CD8-positive, alpha-beta memory T cell (primary cell): ENCODE data around the gene AP3B2. TPM values are rescaled to one million over a fixed set of nuclear protein-coding genes. Genes with fewer than 3 reads are reported as not detected.

Experiments
- CTCF ChIA-PET: fragments of 350-600 bp; sonication (Branson Sonifier 250); formaldehyde crosslinking; loops from one replicate; lab custom pipeline; 2021; ENCODE audit warnings: antibody characterized with exemption; lab: Charles Lee
- POLR2A ChIA-PET: fragments of 350-600 bp; sonication (Branson Sonifier 250); formaldehyde crosslinking; loops from one replicate; lab custom pipeline; 2021; ENCODE audit warnings: antibody characterized with exemption; lab: Charles Lee
- DNase-seq, 5 donors: peaks; one replicate each; pipeline versions ENCODE4 v3.0.0 to v3.0.0-alpha.2; 2020 to 2022; ENCODE audit warnings: mixed read lengths in 1 of 5
- H3K27ac ChIP-seq: one replicate; pipeline ENCODE4 v1.7.0; 2013; ENCODE audit warnings: low read depth, mild to moderate bottlenecking, low read length, moderate library complexity
- H3K27me3 ChIP-seq: 2 replicates; pipeline ENCODE4 v1.7.0; 2013; ENCODE audit warnings: low read length, mild to moderate bottlenecking; ENCODE audit not compliant: insufficient read depth, poor library complexity, severe bottlenecking
- H3K36me3 ChIP-seq: 2 replicates; pipeline ENCODE4 v1.7.0; 2013; ENCODE audit warnings: mild to moderate bottlenecking, low read length, moderate library complexity; ENCODE audit not compliant: insufficient read depth
- H3K4me1 ChIP-seq: 2 replicates; pipeline ENCODE4 v1.7.0; 2013; ENCODE audit warnings: mild to moderate bottlenecking, low read length, moderate library complexity; ENCODE audit not compliant: insufficient read depth
- H3K4me3 ChIP-seq: 2 replicates; pipeline ENCODE4 v1.7.0; 2013; ENCODE audit warnings: mild to moderate bottlenecking, low read length
- H3K9me3 ChIP-seq: 2 replicates; pipeline ENCODE4 v1.7.0; 2013; ENCODE audit warnings: mild to moderate bottlenecking, low read length
- H3K27ac Mint-ChIP-seq, 8 donors: one replicate each; pipeline ENCODE4 v1.8.0; 2020 to 2021; ENCODE audit warnings: mixed read lengths in 8 of 8, mild to moderate bottlenecking in 6 of 8, inconsistent platforms in 3 of 8, moderate library complexity in 3 of 8
- H3K27me3 Mint-ChIP-seq, 2 donors: one replicate each; pipeline ENCODE4 v1.8.0; 2020 to 2021; ENCODE audit warnings: mixed read lengths in 2 of 2, mild to moderate bottlenecking in 1 of 2, moderate library complexity in 1 of 2
- H3K36me3 Mint-ChIP-seq, 3 donors: one replicate each; pipeline ENCODE4 v1.8.0; 2020 to 2021; ENCODE audit warnings: mixed read lengths in 3 of 3, inconsistent platforms in 1 of 3, mild to moderate bottlenecking in 1 of 3
- H3K4me1 Mint-ChIP-seq, 3 donors: one replicate each; pipeline ENCODE4 v1.8.0; 2020 to 2021; ENCODE audit warnings: mixed read lengths in 3 of 3, inconsistent platforms in 1 of 3, mild to moderate bottlenecking in 1 of 3
- H3K4me3 Mint-ChIP-seq, 7 donors: one replicate each; pipeline ENCODE4 v1.8.0; 2020 to 2021; ENCODE audit warnings: mixed read lengths in 7 of 7, mild to moderate bottlenecking in 6 of 7, moderate library complexity in 4 of 7, inconsistent platforms in 2 of 7
- H3K9me3 Mint-ChIP-seq, 5 donors: one replicate each; pipeline ENCODE4 v1.8.0; 2020 to 2022; ENCODE audit warnings: mixed read lengths in 5 of 5, mild to moderate bottlenecking in 3 of 5, moderate library complexity in 2 of 5, inconsistent platforms in 1 of 5
- polyA plus RNA-seq: library from polyadenylated mRNA; unstranded; fragments of 300-500 nt; fragmentation: Illumina TruSeq; gene quantifications from one replicate; pipeline ENCODE4 v1.2.3, GENCODE V29; 2021
- total RNA-seq, 2 experiments: library from RNA; stranded (reverse); gene quantifications; one replicate each; pipeline ENCODE4 v1.2.3, GENCODE V29; 2021

The AP3B2 gene
- total and polyA plus RNA-seq, 3 experiments from 2014 or later, result 0.16 to 0.61 TPM; not detected in 1

- Histone ChIP-seq H3K36me3 (no peaks in the 10 kb centered on the region), H3K27me3 (no peaks in the 10 kb centered on the region), H3K27ac (no peak overlapping the region), H3K4me3 (no peak overlapping the region), H3K4me1 (no peaks in the 10 kb centered on the region), H3K9me3 (no peaks in the 10 kb centered on the region)
- no peak for DNase-seq
- ChIA-PET POLR2A (no interaction called here), CTCF (no interaction called here)
- Mint-ChIP-seq H3K4me1 (peaks cover 0 to 4% (median 0%) of the 10 kb centered on the region in 3 donors), H3K36me3 (peaks cover 5 to 13% (median 9%) of the 10 kb centered on the region in 3 donors), H3K27ac (no peak overlapping the region), H3K4me3 (no peak overlapping the region), H3K9me3 (no peaks in the 10 kb centered on the region), H3K27me3 (no peaks in the 10 kb centered on the region)
Measured at GRCh38 chr15:82742134-82742533, 32.5 kb upstream of the AP3B2 start.

DNA sequence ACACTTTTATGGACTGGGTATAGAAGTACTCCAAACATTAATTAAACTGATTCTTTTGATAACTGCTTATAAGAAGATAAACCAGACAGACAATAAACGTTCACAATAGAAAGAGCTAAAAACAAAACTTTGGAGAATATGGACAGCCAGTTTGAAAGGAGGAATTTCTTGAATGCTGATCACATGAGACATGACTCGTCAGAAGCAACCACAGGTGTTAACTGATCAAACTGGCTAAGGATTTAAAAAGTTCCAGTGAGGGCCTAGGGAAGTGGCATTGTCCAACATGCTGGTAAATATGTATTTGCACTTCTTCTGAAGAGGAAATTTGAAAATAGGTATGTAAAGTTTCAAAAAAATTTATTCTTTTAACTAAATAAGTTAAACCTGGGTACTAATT lies 29.4 kb upstream of the AP3B2 start:
- ChIA-PET CTCF (no interaction called here), POLR2A (no interaction called here)
- H3K27ac ChIP-seq, result no peak overlapping the region
- no peak overlapping the region for H3K4me3 ChIP-seq
- H3K9me3 Mint-ChIP-seq, result no peaks in the 10 kb centered on the region
- peaks cover 10 to 24% (median 15%) of the 10 kb centered on the region in 3 donors for H3K36me3 Mint-ChIP-seq
- H3K27ac Mint-ChIP-seq, result peak overlapping the region in 1 of 8 donors; percentile 9
- no peak for DNase-seq
- peaks cover 0 to 4% (median 0%) of the 10 kb centered on the region in 3 donors for H3K4me1 Mint-ChIP-seq
- H3K27me3 Mint-ChIP-seq, result no peaks in the 10 kb centered on the region
- no peaks in the 10 kb centered on the region for H3K27me3 ChIP-seq
- no peaks in the 10 kb centered on the region for H3K36me3 ChIP-seq
- no peaks in the 10 kb centered on the region for H3K4me1 ChIP-seq
- H3K9me3 ChIP-seq, result no peaks in the 10 kb centered on the region
- H3K4me3 Mint-ChIP-seq, result no peak overlapping the region

GRCh38 chr15:82737975-82738374 lies 28.3 kb upstream of the AP3B2 start:
- H3K27me3 Mint-ChIP-seq, result no peaks in the 10 kb centered on the region
- Histone ChIP-seq H3K27me3 (no peaks in the 10 kb centered on the region), H3K27ac (no peak overlapping the region), H3K4me3 (no peak overlapping the region), H3K4me1 (no peaks in the 10 kb centered on the region), H3K9me3 (no peaks in the 10 kb centered on the region), H3K36me3 (no peaks in the 10 kb centered on the region)
- H3K9me3 Mint-ChIP-seq, result no peaks in the 10 kb centered on the region
- peaks cover 0 to 4% (median 0%) of the 10 kb centered on the region in 3 donors for H3K4me1 Mint-ChIP-seq
- CTCF ChIA-PET, result no interaction called here
- H3K27ac Mint-ChIP-seq, result peak overlapping the region in 1 of 8 donors; percentile 37
- no peak for DNase-seq
- H3K36me3 Mint-ChIP-seq, result peaks cover 10 to 31% (median 20%) of the 10 kb centered on the region in 3 donors
- POLR2A ChIA-PET, result no interaction called here
- H3K4me3 Mint-ChIP-seq, result no peak overlapping the region

DNA sequence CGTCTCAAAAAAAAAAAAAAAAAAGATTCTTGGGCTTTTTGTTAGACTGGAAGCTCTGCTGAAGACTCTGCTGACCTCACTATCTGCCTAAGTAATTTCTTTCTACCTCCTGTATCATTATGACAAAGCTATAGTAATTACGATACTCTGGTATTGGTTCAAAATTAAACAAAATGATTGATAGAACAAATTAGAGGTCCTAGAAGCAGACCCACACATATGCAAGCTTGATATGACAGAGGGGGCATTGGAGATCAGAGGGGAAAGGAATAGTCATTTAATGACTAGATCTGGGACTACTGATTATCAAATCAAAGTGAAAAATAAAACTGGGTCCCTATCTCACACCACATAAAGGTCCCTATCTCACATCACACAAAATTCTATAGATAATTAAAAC lies 21.9 kb upstream of the AP3B2 start:
- H3K27me3 ChIP-seq, result no peaks in the 10 kb centered on the region
- H3K9me3 ChIP-seq, result no peaks in the 10 kb centered on the region
- Mint-ChIP-seq H3K27me3 (no peaks in the 10 kb centered on the region), H3K27ac (no peak overlapping the region), H3K9me3 (no peaks in the 10 kb centered on the region), H3K4me3 (no peak overlapping the region), H3K36me3 (peaks cover 19 to 36% (median 20%) of the 10 kb centered on the region in 3 donors), H3K4me1 (no peaks in the 10 kb centered on the region)
- ChIA-PET CTCF (no interaction called here), POLR2A (no interaction called here)
- no peak overlapping the region for H3K27ac ChIP-seq
- no peak for DNase-seq
- no peak overlapping the region for H3K4me3 ChIP-seq
- H3K36me3 ChIP-seq, result no peaks in the 10 kb centered on the region
- H3K4me1 ChIP-seq, result no peaks in the 10 kb centered on the region

- no peak overlapping the region for H3K27ac ChIP-seq
- CTCF ChIA-PET, result no interaction called here
- POLR2A ChIA-PET, result no interaction called here
Measured at GRCh38 chr15:82730022-82730530, 20.4 kb upstream of the AP3B2 start.

GRCh38 chr15:82726816-82727215 lies 17.1 kb upstream of the AP3B2 start:
- Mint-ChIP-seq H3K27me3 (peaks cover 7 to 15% of the 10 kb centered on the region in 2 donors), H3K9me3 (peaks cover 0 to 4% (median 0%) of the 10 kb centered on the region in 5 donors), H3K36me3 (peaks cover 10 to 18% (median 13%) of the 10 kb centered on the region in 3 donors), H3K27ac (no peak overlapping the region), H3K4me1 (no peaks in the 10 kb centered on the region), H3K4me3 (no peak overlapping the region)
- no peak for DNase-seq
- Histone ChIP-seq H3K36me3 (no peaks in the 10 kb centered on the region), H3K4me3 (no peak overlapping the region), H3K27me3 (no peaks in the 10 kb centered on the region), H3K9me3 (no peaks in the 10 kb centered on the region), H3K27ac (no peak overlapping the region), H3K4me1 (no peaks in the 10 kb centered on the region)
- ChIA-PET POLR2A (no interaction called here), CTCF (no interaction called here)

More at GRCh38 chr15:82730022-82730530, 20.4 kb upstream of the AP3B2 start:
- H3K27ac Mint-ChIP-seq, result no peak overlapping the region
- no peaks in the 10 kb centered on the region for H3K4me1 ChIP-seq
- peaks cover 0 to 5% of the 10 kb centered on the region in 2 donors for H3K27me3 Mint-ChIP-seq
- DNase-seq, result no peak
- no peak overlapping the region for H3K4me3 Mint-ChIP-seq
- no peaks in the 10 kb centered on the region for H3K36me3 ChIP-seq
- H3K4me3 ChIP-seq, result no peak overlapping the region
- H3K9me3 Mint-ChIP-seq, result no peaks in the 10 kb centered on the region
- peaks cover 16 to 29% (median 23%) of the 10 kb centered on the region in 3 donors for H3K36me3 Mint-ChIP-seq
- no peaks in the 10 kb centered on the region for H3K27me3 ChIP-seq
- H3K9me3 ChIP-seq, result no peaks in the 10 kb centered on the region
- H3K4me1 Mint-ChIP-seq, result no peaks in the 10 kb centered on the region

DNA sequence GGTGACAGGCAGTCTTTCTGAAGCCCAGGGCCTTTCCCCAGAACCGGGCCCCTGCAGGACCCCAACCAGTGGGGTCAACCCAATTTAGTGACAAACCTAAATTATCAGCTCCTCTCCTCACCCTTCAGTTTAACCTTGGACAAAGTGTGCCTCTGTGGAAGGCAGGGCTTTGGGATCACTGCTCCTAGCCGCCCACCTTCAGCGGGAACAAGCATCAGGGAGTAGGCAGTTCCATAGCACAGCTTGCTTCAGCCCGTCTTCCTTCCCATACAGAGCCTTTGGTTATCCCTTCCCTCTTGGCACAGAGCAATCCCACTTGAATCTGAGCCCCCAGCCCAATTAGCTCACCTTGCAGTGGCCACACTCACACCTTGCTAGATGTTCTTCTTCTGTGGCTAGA lies 5.3 kb upstream of the AP3B2 start:
- Histone ChIP-seq H3K4me1 (no peaks in the 10 kb centered on the region), H3K4me3 (no peak overlapping the region), H3K36me3 (no peaks in the 10 kb centered on the region), H3K9me3 (no peaks in the 10 kb centered on the region), H3K27ac (no peak overlapping the region), H3K27me3 (peaks cover 12% of the 10 kb centered on the region)
- peaks cover 0 to 1% (median 0%) of the 10 kb centered on the region in 3 donors for H3K4me1 Mint-ChIP-seq
- DNase-seq, result no peak
- CTCF ChIA-PET, result no interaction called here
- H3K27ac Mint-ChIP-seq, result peak overlapping the region in 1 of 8 donors; percentile 82
- peaks cover 11 to 47% of the 10 kb centered on the region in 2 donors for H3K27me3 Mint-ChIP-seq
- no peak overlapping the region for H3K4me3 Mint-ChIP-seq
- POLR2A ChIA-PET, result no interaction called here
- H3K9me3 Mint-ChIP-seq, result peaks cover 11 to 19% (median 15%) of the 10 kb centered on the region in 5 donors
- peaks cover 0 to 8% (median 0%) of the 10 kb centered on the region in 3 donors for H3K36me3 Mint-ChIP-seq

- Mint-ChIP-seq H3K27me3 (peaks cover 11 to 46% of the 10 kb centered on the region in 2 donors), H3K36me3 (peaks cover 0 to 7% (median 0%) of the 10 kb centered on the region in 3 donors), H3K4me1 (peaks cover 0 to 1% (median 0%) of the 10 kb centered on the region in 3 donors), H3K9me3 (peaks cover 11 to 18% (median 14%) of the 10 kb centered on the region in 5 donors), H3K4me3 (no peak overlapping the region), H3K27ac (no peak overlapping the region)
- POLR2A ChIA-PET, result no interaction called here
- no peak overlapping the region for H3K27ac ChIP-seq
- H3K9me3 ChIP-seq, result no peaks in the 10 kb centered on the region
- no peaks in the 10 kb centered on the region for H3K4me1 ChIP-seq
- no peak overlapping the region for H3K4me3 ChIP-seq
- H3K27me3 ChIP-seq, result peaks cover 12% of the 10 kb centered on the region
- no peak for DNase-seq
- CTCF ChIA-PET, result no interaction called here
- H3K36me3 ChIP-seq, result no peaks in the 10 kb centered on the region
Measured at GRCh38 chr15:82714016-82714415, 4.3 kb upstream of the AP3B2 start.
